Measurements from ENCODE around the gene SMARCD3.

SMARCD3 gene

GRCh38 chr7:151189038-151189437 lies 59.5 kb downstream of the SMARCD3 start:
- no peak for DNase-seq
